GM23338 (cell line): ENCODE data around the gene EPHX1. TPM values are rescaled to one million over a fixed set of nuclear protein-coding genes. Genes with fewer than 3 reads are reported as not detected.

ENCODE experiments used
- ATAC-seq: fragments of 200-7000 bp; cut with Tn5 transposase; 3 replicates; pipeline ENCODE4 v1.9.1; 2020
- DNase-seq: peaks from one replicate; pipeline ENCODE4 v3.0.0-alpha.2; 2015; ENCODE audit warnings: low spot score
- H2AFZ ChIP-seq: fragments of 200-600 bp; sonication (generic); 2 replicates; pipeline ENCODE4 v1.8.0; 2016; ENCODE audit warnings: antibody characterized with exemption, mild to moderate bottlenecking, moderate library complexity
- H3F3A ChIP-seq: fragments of 200-600 bp; sonication (generic); replicated peaks from 2 replicates; pipeline ENCODE4 v1.8.0; 2017; ENCODE audit warnings: antibody characterized with exemption, mixed run types, low read depth
- H3K27ac ChIP-seq: fragments of 200-600 bp; sonication (generic); 2 replicates; pipeline ENCODE4 v1.6.1; 2016; ENCODE audit warnings: low read depth
- H3K27me3 ChIP-seq: fragments of 200-600 bp; sonication (generic); 2 replicates; pipeline ENCODE4 v1.8.0; 2016; ENCODE audit warnings: mild to moderate bottlenecking, mixed run types, moderate library complexity; ENCODE audit not compliant: insufficient read depth
- H3K36me3 ChIP-seq: fragments of 200-600 bp; sonication (generic); 2 replicates; pipeline ENCODE4 v1.8.0; 2016; ENCODE audit warnings: mild to moderate bottlenecking; ENCODE audit not compliant: insufficient read depth
- H3K4me1 ChIP-seq: fragments of 200-600 bp; sonication (generic); 2 replicates; pipeline ENCODE4 v1.8.0; 2016; ENCODE audit warnings: mild to moderate bottlenecking, moderate library complexity; ENCODE audit not compliant: insufficient read depth
- H3K4me2 ChIP-seq: fragments of 200-600 bp; sonication (generic); 2 replicates; pipeline ENCODE4 v1.7.1; 2017; ENCODE audit warnings: mixed run types
- H3K4me3 ChIP-seq: fragments of 200-600 bp; sonication (generic); 2 replicates; pipeline ENCODE4 v1.6.1; 2016; ENCODE audit warnings: mixed run types
- H3K79me2 ChIP-seq: fragments of 200-600 bp; sonication (generic); replicated peaks from 2 replicates; pipeline ENCODE4 v1.8.0; 2017; ENCODE audit warnings: mild to moderate bottlenecking; ENCODE audit not compliant: insufficient read depth
- H3K9me2 ChIP-seq: fragments of 200-600 bp; sonication (generic); 2 replicates; pipeline ENCODE4 v1.8.0; 2017; ENCODE audit not compliant: insufficient read depth
- H4K20me1 ChIP-seq: fragments of 200-600 bp; sonication (generic); replicated peaks from 2 replicates; pipeline ENCODE4 v1.8.0; 2017; ENCODE audit warnings: mild to moderate bottlenecking; ENCODE audit not compliant: insufficient read depth
- H3K27ac Mint-ChIP-seq: 2 replicates; pipeline ENCODE4 v1.8.0; 2020; ENCODE audit warnings: inconsistent platforms, mild to moderate bottlenecking, moderate library complexity, mixed read lengths
- H3K27me3 Mint-ChIP-seq: 3 replicates; pipeline ENCODE4 v1.8.0; 2022; ENCODE audit warnings: low read depth, mild to moderate bottlenecking, moderate library complexity, mixed read lengths, inconsistent platforms; ENCODE audit not compliant: insufficient read depth, poor library complexity
- H3K36me3 Mint-ChIP-seq: 3 replicates; pipeline ENCODE4 v1.8.0; 2021; ENCODE audit warnings: low read depth, mild to moderate bottlenecking, inconsistent platforms, moderate library complexity, mixed read lengths
- H3K4me1 Mint-ChIP-seq: 3 replicates; pipeline ENCODE4 v1.8.0; 2020; ENCODE audit warnings: mild to moderate bottlenecking, inconsistent platforms, mixed read lengths
- H3K4me3 Mint-ChIP-seq: 3 replicates; pipeline ENCODE4 v1.8.0; 2021; ENCODE audit warnings: moderate library complexity, mild to moderate bottlenecking, inconsistent platforms, mixed read lengths
- H3K9me3 Mint-ChIP-seq: 3 replicates; pipeline ENCODE4 v1.8.0; 2020; ENCODE audit warnings: moderate library complexity, mild to moderate bottlenecking, inconsistent platforms, mixed read lengths
- CREB1 ChIP-seq: fragments of 250-450 bp; sonication (Bioruptor Pico); IDR thresholded peaks from 2 replicates; pipeline ENCODE4 v1.5.0; 2020; ENCODE audit warnings: low read depth, mild to moderate bottlenecking, moderate library complexity
- ETS1 ChIP-seq: IDR thresholded peaks from 2 replicates; pipeline ENCODE4 v1.6.1; 2016; ENCODE audit warnings: antibody characterized with exemption
- EZH2 ChIP-seq: fragments of 200-600 bp; sonication (generic); IDR thresholded peaks from one replicate; pipeline ENCODE4 v1.8.0; 2017; ENCODE audit warnings: antibody characterized with exemption, mild to moderate bottlenecking, low read depth; ENCODE audit not compliant: unreplicated experiment
- EZH2phosphoT487 ChIP-seq: fragments of 200-600 bp; sonication (generic); IDR thresholded peaks from one replicate; pipeline ENCODE4 v1.8.1; 2018; ENCODE audit warnings: antibody characterized with exemption; ENCODE audit not compliant: unreplicated experiment
- NANOG ChIP-seq: IDR thresholded peaks from 2 replicates; pipeline ENCODE4 v1.6.1; 2016; ENCODE audit warnings: antibody characterized with exemption, borderline replicate concordance
- POLR2AphosphoS5 ChIP-seq: IDR thresholded peaks from 2 replicates; pipeline ENCODE4 v1.6.1; 2016; ENCODE audit warnings: antibody characterized with exemption, low read depth
- REST ChIP-seq: IDR thresholded peaks from one replicate; pipeline ENCODE4 v1.6.1; 2018; ENCODE audit warnings: antibody characterized with exemption; ENCODE audit not compliant: unreplicated experiment
- STAT1 ChIP-seq: IDR thresholded peaks from one replicate; pipeline ENCODE4 v1.6.1; 2016; ENCODE audit warnings: antibody characterized with exemption; ENCODE audit not compliant: unreplicated experiment
- ZNF114 ChIP-seq: fragments of 250-450 bp; sonication (Bioruptor Pico); IDR thresholded peaks from 2 replicates; pipeline ENCODE4 v1.5.0; 2020; ENCODE audit warnings: mild to moderate bottlenecking, moderate library complexity
- ZNF331 ChIP-seq: fragments of 250-450 bp; sonication (Bioruptor Pico); IDR thresholded peaks from 2 replicates; pipeline ENCODE4 v1.5.0; 2020; ENCODE audit warnings: low read depth, mild to moderate bottlenecking, moderate library complexity
- ZNF462 ChIP-seq: fragments of 250-450 bp; sonication (Bioruptor Pico); IDR thresholded peaks from 2 replicates; pipeline ENCODE4 v1.5.0; 2020; ENCODE audit warnings: mild to moderate bottlenecking, moderate library complexity
- polyA plus RNA-seq: library from polyadenylated mRNA; unstranded; fragments of >200 nt; fragmentation: Nextera tagmentation; extraction: Ambion mirVana; gene quantifications from 2 replicates; pipeline ENCODE4 v1.2.1, GENCODE V29; 2016
- total RNA-seq: library from RNA; depleted of rRNA; stranded (reverse); fragments of >200 nt; shearing (Covaris generic); gene quantifications from 2 replicates; pipeline ENCODE4 v1.2.3, GENCODE V29; 2014
- TF ChIP-seq, protein P1 (sequence below), 2 experiments: fragments of 200-600 bp in 1 of 2; sonication (generic) in 1 of 2; conservative IDR thresholded peaks; 2 replicates each; pipeline versions ENCODE4 v1.5.1 to v1.6.1; 2016 to 2017; ENCODE audit warnings: antibody characterized with exemption in 2 of 2, low read depth in 2 of 2, mild to moderate bottlenecking in 2 of 2, moderate library complexity in 1 of 2

Gene EPHX1
- total and polyA plus RNA-seq, 2 experiments from 2014 or later = 15.3 to 46.5 TPM

DNA sequence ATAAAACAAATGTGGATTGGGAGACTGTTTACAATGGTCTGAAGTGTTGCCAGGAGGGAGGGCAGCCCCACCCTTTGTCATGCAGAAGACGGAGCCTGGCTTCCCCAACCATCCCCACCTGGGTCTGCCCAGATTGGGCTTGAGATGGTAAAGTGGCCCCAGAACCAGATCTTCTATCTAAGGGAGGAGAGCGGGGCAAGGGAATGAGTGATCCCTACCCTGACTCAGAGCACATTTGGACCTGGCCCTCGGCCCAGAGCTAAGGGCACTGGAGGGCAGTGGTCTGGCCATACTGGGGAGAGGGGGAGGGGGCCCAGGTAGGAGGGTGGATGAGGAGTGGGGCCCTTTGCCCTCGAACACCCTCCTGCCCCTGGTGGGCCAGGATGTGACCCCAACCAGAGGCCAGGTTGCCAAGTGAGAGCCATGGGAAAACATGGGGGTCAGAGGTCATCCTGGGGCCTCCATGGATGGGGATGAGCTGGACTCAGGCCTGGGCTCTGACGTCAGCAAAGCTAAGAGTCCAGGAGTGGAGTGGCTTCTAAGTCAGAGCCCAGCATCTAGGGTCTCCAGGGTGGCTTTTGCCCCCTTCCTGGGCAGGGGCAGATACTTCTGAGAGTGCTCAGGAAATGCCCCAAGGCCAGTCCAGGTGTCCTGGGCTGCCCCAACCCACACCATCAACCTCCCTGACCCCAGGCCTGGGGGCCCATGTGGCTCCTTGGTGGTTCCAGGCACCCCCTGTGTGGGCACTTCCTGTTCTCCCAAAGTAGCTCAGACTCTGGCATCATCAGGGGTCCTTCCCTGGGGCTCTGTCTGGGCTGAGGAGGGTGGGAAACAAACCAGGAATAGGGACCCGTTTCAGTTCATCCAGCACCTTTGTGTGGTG, 80.7 kb downstream of the EPHX1 start:
- Mint-ChIP-seq H3K27me3 (peaks cover 16% of the 10 kb centered on the region), H3K4me3 (no peak overlapping the region; the same call in 2 of the 3 replicates), H3K4me1 (peaks cover 35% of the 10 kb centered on the region), H3K9me3 (no peaks in the 10 kb centered on the region), H3K27ac (no peak overlapping the region), H3K36me3 (no peaks in the 10 kb centered on the region)
- Histone ChIP-seq H3K27ac (peak overlapping the region; percentile 76), H4K20me1 (no peaks in the 10 kb centered on the region), H3K4me3 (peak overlapping the region; percentile 55; the same call in 1 of the 2 replicates), H3K79me2 (0 out of 2 replicates have a peak, but pooled peaks cover 4% of the 10 kb centered on the region), H3K27me3 (no peaks in the 10 kb centered on the region), H3K36me3 (no peaks in the 10 kb centered on the region), H3K4me2 (peak overlapping the region; percentile 81), H3K4me1 (peaks cover 30% of the 10 kb centered on the region), H2AFZ (no peak overlapping the region), H3F3A (peaks cover 10% of the 10 kb centered on the region), H3K9me2 (no peaks in the 10 kb centered on the region)
- peak; percentile 78 for DNase-seq
- peak; percentile 69 for ATAC-seq
- TF ChIP-seq, protein P1, sequence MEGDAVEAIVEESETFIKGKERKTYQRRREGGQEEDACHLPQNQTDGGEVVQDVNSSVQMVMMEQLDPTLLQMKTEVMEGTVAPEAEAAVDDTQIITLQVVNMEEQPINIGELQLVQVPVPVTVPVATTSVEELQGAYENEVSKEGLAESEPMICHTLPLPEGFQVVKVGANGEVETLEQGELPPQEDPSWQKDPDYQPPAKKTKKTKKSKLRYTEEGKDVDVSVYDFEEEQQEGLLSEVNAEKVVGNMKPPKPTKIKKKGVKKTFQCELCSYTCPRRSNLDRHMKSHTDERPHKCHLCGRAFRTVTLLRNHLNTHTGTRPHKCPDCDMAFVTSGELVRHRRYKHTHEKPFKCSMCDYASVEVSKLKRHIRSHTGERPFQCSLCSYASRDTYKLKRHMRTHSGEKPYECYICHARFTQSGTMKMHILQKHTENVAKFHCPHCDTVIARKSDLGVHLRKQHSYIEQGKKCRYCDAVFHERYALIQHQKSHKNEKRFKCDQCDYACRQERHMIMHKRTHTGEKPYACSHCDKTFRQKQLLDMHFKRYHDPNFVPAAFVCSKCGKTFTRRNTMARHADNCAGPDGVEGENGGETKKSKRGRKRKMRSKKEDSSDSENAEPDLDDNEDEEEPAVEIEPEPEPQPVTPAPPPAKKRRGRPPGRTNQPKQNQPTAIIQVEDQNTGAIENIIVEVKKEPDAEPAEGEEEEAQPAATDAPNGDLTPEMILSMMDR (conservative IDR thresholded peaks at IDR 0.05; ENCODE audit: low read depth in 2 of 2) = no peak
- no peak for TF ChIP-seq EZH2phosphoT487
- TF ChIP-seq CREB1 (CRISPR knock-in tag) = no peak
- no peak for TF ChIP-seq STAT1
- no peak for TF ChIP-seq ZNF114 (CRISPR knock-in tag)
- no peak for TF ChIP-seq ZNF331 (CRISPR knock-in tag)
- TF ChIP-seq POLR2AphosphoS5 = no peak
- peak; percentile 44; the same call in 1 of the 2 replicates for TF ChIP-seq ZNF462 (CRISPR knock-in tag)
- TF ChIP-seq ETS1 = no peak
- TF ChIP-seq NANOG = peak; percentile 66; the same call in 1 of the 2 replicates
- TF ChIP-seq EZH2 = no peak
- no peak for TF ChIP-seq REST
